Gastroesophageal sphincter (tissue), 4 donors: ENCODE results near the gene NEDD8. TPM values are rescaled to one million over a fixed set of nuclear protein-coding genes. Genes with fewer than 3 reads are reported as not detected.

Experiments
- ATAC-seq: fragments of 150-250 bp; one replicate; pipeline ENCODE4 v1.9.1; 2016; ENCODE audit warnings: mild to moderate bottlenecking, moderate library complexity
- H3K27ac ChIP-seq, 4 donors: fragments of 200-600 bp; sonication (generic) in 3 of 4; 1 replicate in 3 of 4; 2 replicates in 1 of 4; pipeline ENCODE4 v1.5.1; 2016 to 2019
- H3K27me3 ChIP-seq: fragments of 200-600 bp; sonication (generic); one replicate; pipeline ENCODE4 v1.5.1; 2019
- H3K36me3 ChIP-seq, 2 donors: fragments of 200-600 bp; sonication (generic); one replicate each; pipeline ENCODE4 v1.5.1; 2019; ENCODE audit warnings: control low read depth in 1 of 2
- H3K4me1 ChIP-seq, 3 donors: fragments of 200-600 bp; sonication (generic); 1 replicate in 2 of 3; 2 replicates in 1 of 3; pipeline ENCODE4 v1.5.1; 2016 to 2019; ENCODE audit warnings: control low read depth in 2 of 3
- H3K4me3 ChIP-seq, 2 donors: fragments of 200-600 bp; sonication (generic); one replicate each; pipeline ENCODE4 v1.5.1; 2019; ENCODE audit warnings: mild to moderate bottlenecking in 1 of 2, moderate library complexity in 1 of 2
- H3K9me3 ChIP-seq, 3 donors: fragments of 200-600 bp; sonication (generic); one replicate each; pipeline ENCODE4 v1.5.1; 2017 to 2019; ENCODE audit warnings: control low read depth in 2 of 3
- CTCF ChIP-seq, 4 experiments: fragments of 200-600 bp in 2 of 4; fragments of 450-650 bp in 2 of 4; sonication (generic) in 1 of 4; IDR thresholded peaks; one replicate each; pipeline ENCODE4 v1.5.1; 2017 to 2019; ENCODE audit warnings: antibody characterized with exemption in 4 of 4, mild to moderate bottlenecking in 2 of 4, moderate library complexity in 2 of 4
- EP300 ChIP-seq: sonication (generic); formaldehyde crosslinking; IDR thresholded peaks from one replicate; pipeline ENCODE4 v1.6.1; 2017; ENCODE audit warnings: antibody characterized with exemption, mild to moderate bottlenecking
- POLR2A ChIP-seq, 2 donors: fragments of 450-650 bp; IDR thresholded peaks; one replicate each; pipeline ENCODE4 v1.6.1; 2017; ENCODE audit warnings: antibody characterized with exemption in 2 of 2, mild to moderate bottlenecking in 2 of 2, moderate library complexity in 1 of 2
- POLR2AphosphoS5 ChIP-seq: sonication (generic); formaldehyde crosslinking; IDR thresholded peaks from one replicate; pipeline ENCODE4 v1.6.1; 2017; ENCODE audit warnings: antibody characterized with exemption
- WGBS, 2 donors: methylation state at CpG; one replicate each; pipeline ENCODE4 v1.1.5; 2018; ENCODE audit warnings: low coverage in 1 of 2; 5-methylcytosine and 5-hydroxymethylcytosine counted together
- total RNA-seq, 4 donors: library from RNA; depleted of rRNA; stranded (reverse); fragments of >200 nt; gene quantifications; one replicate each; pipeline ENCODE4 v1.1.0, GENCODE V29; 2016

The NEDD8 gene
- total RNA-seq, 4 donors from 2014 or later, result 136 to 193 (median 168) TPM

GRCh38 chr14:24185741-24186140, 46.4 kb downstream of the NEDD8 start:
- Histone ChIP-seq H3K9me3 (no peaks in the 10 kb centered on the region), H3K4me3 (no peak overlapping the region), H3K27me3 (no peaks in the 10 kb centered on the region), H3K27ac (no peak overlapping the region), H3K36me3 (peaks cover 0 to 70% of the 10 kb centered on the region in 2 donors), H3K4me1 (peaks cover 0 to 21% (median 10%) of the 10 kb centered on the region in 3 donors)
- TF ChIP-seq CTCF (IDR thresholded peaks at IDR 0.05) (no peak), POLR2AphosphoS5 (no peak), POLR2A (IDR thresholded peaks at IDR 0.05) (no peak), EP300 (no peak)
- ATAC-seq, result no peak
- 60 to 91% methylated on average over 1 to 5 of the region's 11 CpGs for WGBS, 2 donors

DNA sequence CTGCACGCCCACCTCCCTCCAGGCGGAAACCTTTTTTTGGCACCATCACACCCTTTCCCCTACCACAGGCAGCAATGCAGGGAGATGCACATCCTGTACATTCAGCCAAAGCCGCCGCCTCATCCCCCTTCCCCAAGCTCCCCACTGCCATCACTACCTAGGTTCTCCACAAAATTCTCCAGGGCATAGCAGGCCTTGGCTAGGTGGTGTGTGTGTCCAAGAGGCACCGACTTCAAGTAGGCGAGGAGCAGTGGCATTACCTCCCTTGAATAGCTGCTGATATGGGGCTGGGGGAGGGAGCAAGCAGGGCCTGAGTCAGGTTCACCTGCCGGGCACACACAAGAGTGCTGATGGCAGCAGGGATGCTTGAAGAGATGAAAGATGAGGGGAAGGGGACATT, 47.1 kb downstream of the NEDD8 start:
- WGBS, 2 donors, result 85 to 86% methylated on average over 2 to 4 of the region's 7 CpGs
- TF ChIP-seq POLR2A (IDR thresholded peaks at IDR 0.05) (no peak), EP300 (no peak)

GRCh38 chr14:24184104-24184970, 47.8 kb downstream of the NEDD8 start:
- peaks cover 0 to 76% of the 10 kb centered on the region in 2 donors for H3K36me3 ChIP-seq

More for the DNA sequence above, 47.1 kb downstream of the NEDD8 start:
- Histone ChIP-seq H3K4me3 (no peak overlapping the region), H3K36me3 (peaks cover 0 to 70% of the 10 kb centered on the region in 2 donors), H3K27ac (no peak overlapping the region), H3K9me3 (no peaks in the 10 kb centered on the region), H3K4me1 (peaks cover 0 to 27% (median 10%) of the 10 kb centered on the region in 3 donors), H3K27me3 (no peaks in the 10 kb centered on the region)
- ATAC-seq, result no peak

DNA sequence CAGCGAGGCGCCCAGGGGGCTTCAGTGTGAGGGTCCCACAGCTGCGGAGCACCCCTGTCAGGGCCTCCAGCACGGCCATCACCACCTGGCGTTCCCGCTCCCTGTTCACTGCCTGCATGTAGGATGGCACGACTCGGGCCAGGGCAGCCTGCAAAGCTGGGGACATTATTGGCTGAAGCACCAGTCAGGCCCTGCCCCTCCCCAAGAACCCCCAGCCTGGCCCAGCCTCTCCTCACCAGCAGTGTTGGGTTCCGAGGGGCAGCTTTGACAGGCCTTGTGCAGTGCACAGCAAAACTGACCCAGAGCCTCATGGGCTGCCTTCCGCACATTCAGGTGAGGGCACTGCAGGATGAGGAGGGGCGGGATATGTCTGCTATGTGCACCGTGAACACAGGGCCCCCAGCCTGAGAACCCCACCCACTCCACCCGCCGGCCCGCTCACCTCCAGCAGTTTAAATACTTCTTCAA, 49.1 kb downstream of the NEDD8 start:
- H3K9me3 ChIP-seq, result no peaks in the 10 kb centered on the region
- no peak overlapping the region for H3K27ac ChIP-seq
- H3K27me3 ChIP-seq, result no peaks in the 10 kb centered on the region
- H3K4me3 ChIP-seq, result no peak overlapping the region
- no peak for ATAC-seq
- TF ChIP-seq EP300, result no peak
- no peak for TF ChIP-seq POLR2AphosphoS5
- no peak for TF ChIP-seq POLR2A (IDR thresholded peaks at IDR 0.05)
- peaks cover 0 to 26% (median 10%) of the 10 kb centered on the region in 3 donors for H3K4me1 ChIP-seq
- H3K36me3 ChIP-seq, result peaks cover 0 to 89% of the 10 kb centered on the region in 2 donors
- WGBS, 2 donors, result 90% methylated on average over 2 of the region's 15 CpGs; no CpG with 5 or more reads in 1 of the 2 donors

More at GRCh38 chr14:24184104-24184970, 47.8 kb downstream of the NEDD8 start:
- TF ChIP-seq POLR2A (IDR thresholded peaks at IDR 0.05) (no peak), EP300 (no peak), POLR2AphosphoS5 (no peak), CTCF (IDR thresholded peaks at IDR 0.05) (no peak)
- Histone ChIP-seq H3K4me3 (no peak overlapping the region), H3K9me3 (no peaks in the 10 kb centered on the region), H3K27ac (no peak overlapping the region), H3K27me3 (no peaks in the 10 kb centered on the region), H3K4me1 (peaks cover 0 to 34% (median 13%) of the 10 kb centered on the region in 3 donors)
- no peak for ATAC-seq
- WGBS, 2 donors, result 70 to 80% methylated on average over 1 to 8 of the region's 19 CpGs

DNA sequence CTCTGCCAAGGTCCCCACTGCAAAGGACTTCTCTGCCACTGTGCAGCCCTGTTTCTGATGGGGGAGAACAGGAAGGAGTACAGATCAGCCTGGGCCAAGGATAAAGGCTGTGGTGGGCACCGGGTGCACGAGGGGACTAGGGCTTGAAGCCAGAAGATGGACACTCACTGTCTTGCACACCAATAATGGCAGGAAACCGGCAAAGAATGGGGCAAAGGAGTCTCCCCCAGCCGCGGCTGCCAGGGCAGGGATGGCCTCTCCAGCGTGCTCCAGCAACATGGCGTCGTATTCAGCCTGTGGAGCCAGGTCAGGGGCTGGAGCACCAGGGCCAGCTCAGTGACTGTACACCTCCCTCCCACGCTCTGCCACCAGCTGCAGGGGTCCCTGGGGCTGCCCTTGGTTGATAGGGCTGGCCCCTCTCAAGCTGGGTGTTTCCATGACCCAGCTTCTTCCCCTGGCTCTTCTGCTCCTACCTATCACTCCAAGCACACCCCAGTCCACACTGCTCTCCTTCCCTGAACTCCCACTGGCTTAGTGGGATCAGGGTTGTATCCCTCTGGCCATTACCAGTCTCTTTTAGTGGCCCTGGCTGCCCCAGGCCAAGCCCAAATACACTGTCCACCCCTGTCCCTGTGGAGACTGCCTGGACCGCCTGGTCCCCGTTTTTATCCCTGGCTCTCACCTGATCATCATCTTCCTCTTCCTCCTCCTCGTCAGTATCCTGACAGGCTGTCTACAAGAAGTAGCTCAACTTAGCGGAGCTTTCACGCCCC, 49.9 kb downstream of the NEDD8 start:
- peaks cover 0 to 18% (median 4%) of the 10 kb centered on the region in 3 donors for H3K4me1 ChIP-seq
- no peak overlapping the region for H3K27ac ChIP-seq
- no peak for ATAC-seq
- TF ChIP-seq CTCF (IDR thresholded peaks at IDR 0.05), result no peak
- TF ChIP-seq POLR2A (IDR thresholded peaks at IDR 0.05), result no peak
- no peak for TF ChIP-seq EP300
- TF ChIP-seq POLR2AphosphoS5, result no peak
- 81% methylated on average over 5 of the region's 14 CpGs; no CpG with 5 or more reads in 1 of the 2 donors for WGBS, 2 donors
- H3K4me3 ChIP-seq, result no peak overlapping the region
- H3K36me3 ChIP-seq, result peaks cover 0 to 96% of the 10 kb centered on the region in 2 donors
- H3K27me3 ChIP-seq, result no peaks in the 10 kb centered on the region
- H3K9me3 ChIP-seq, result no peaks in the 10 kb centered on the region
